Measurements from ENCODE around the gene RETREG3.

GRCh38 chr17:42543190-42544079 is 65.7 kb downstream of the RETREG3 start:
- no peak for TF ChIP-seq EZH2 (optimal IDR thresholded peaks at IDR 0.05; ENCODE audit: low read depth, low read length)
- TF ChIP-seq CTCF (IDR thresholded peaks at IDR 0.05; ENCODE audit: low read length): no peak

All from MM.1S (cell line).